ENCODE results near the gene EEF1AKMT2. TPM values are rescaled to one million over a fixed set of nuclear protein-coding genes. Genes with fewer than 3 reads are reported as not detected.

Gene EEF1AKMT2
- total RNA-seq, 2 experiments from 2014 or later = 24.2 to 25.7 TPM

DNA sequence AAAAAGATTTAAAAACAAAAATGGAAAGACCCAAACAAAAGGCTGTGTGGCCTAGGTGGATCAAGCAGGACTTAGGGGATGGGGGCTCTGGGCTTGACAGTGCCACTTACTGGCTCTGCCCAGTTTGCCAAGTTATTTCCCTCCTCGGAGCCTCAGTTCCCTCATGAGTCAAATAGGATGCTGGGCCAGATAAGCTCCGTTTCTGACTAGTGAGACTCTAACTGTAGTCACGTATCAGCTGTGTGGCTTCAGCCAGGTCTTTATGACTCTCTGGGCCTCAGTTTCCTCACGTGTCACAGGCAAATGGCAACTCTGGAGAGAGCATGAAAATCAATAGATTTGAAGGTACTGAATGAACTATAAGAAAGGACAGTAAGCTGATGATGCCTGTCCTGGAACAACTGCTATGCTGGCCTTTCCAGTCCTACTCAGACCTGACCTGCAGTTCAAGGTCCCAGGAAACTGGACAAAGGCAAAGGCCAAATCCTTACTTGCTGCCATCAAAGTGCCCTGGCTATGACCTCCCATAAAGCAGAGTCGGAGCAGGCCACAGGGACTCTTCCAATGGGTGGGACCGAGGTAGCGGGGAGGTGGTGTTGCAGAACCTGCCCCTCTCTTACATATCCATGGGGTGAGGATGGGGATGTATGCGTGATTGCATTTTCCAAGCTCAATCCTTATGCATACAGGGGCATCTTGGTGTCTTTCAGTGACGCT, 74.5 kb downstream of the EEF1AKMT2 start:
- Mint-ChIP-seq H3K4me1 (ENCODE audit: low read depth) (peaks cover 87% of the 10 kb centered on the region), H3K36me3 (ENCODE audit: low read depth) (peaks cover 12% of the 10 kb centered on the region), H3K9me3 (no peaks in the 10 kb centered on the region), H3K4me3 (peak overlapping the region; percentile 52), H3K27me3 (no peaks in the 10 kb centered on the region), H3K27ac (peak overlapping the region; percentile 91)
- DNase-seq = no peak
- POLR2A ChIA-PET = interaction anchor here (0.9 to 8.7 kb wide), 18 partner anchors 8 to 103 kb away, joined by 3 to 68 read pairs (median 10); no protein-coding TSS in a partner anchor
- CTCF ChIA-PET = interaction anchor here (0.8 to 6.8 kb wide), 17 partner anchors 8 to 90 kb away, joined by 3 to 102 read pairs (median 23); partner anchors contain the start of gene ABRAXAS2
- TF ChIP-seq, protein P1, sequence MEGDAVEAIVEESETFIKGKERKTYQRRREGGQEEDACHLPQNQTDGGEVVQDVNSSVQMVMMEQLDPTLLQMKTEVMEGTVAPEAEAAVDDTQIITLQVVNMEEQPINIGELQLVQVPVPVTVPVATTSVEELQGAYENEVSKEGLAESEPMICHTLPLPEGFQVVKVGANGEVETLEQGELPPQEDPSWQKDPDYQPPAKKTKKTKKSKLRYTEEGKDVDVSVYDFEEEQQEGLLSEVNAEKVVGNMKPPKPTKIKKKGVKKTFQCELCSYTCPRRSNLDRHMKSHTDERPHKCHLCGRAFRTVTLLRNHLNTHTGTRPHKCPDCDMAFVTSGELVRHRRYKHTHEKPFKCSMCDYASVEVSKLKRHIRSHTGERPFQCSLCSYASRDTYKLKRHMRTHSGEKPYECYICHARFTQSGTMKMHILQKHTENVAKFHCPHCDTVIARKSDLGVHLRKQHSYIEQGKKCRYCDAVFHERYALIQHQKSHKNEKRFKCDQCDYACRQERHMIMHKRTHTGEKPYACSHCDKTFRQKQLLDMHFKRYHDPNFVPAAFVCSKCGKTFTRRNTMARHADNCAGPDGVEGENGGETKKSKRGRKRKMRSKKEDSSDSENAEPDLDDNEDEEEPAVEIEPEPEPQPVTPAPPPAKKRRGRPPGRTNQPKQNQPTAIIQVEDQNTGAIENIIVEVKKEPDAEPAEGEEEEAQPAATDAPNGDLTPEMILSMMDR (IDR thresholded peaks at IDR 0.05) = no peak
- ATAC-seq = no peak
- intact Hi-C loops (cut with micrococcal nuclease) = no loop called here

DNA sequence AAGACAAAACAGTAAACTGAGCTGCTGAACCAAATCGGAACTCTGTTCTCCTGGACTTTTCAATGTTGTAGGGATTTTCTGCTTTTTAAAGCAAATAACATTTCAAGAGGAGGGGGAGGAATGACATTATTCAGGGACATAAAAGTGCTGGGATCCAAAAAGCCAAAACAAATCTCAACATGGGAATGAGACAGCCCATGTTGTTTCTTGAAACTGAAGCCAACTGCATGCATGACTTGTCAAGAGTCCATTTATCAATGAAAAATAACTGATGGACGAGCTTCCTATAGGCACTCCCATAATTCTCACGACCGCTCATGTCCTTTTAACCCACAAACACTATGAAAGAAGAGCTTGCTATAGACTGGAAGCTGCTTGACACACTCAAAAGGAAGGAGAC, 75.3 kb downstream of the EEF1AKMT2 start:
- CTCF ChIA-PET = interaction anchor here (1.2 to 6.8 kb wide), 9 partner anchors 8 to 45 kb away, joined by 3 to 102 read pairs (median 26); no protein-coding TSS in a partner anchor
- H3K27me3 Mint-ChIP-seq = no peaks in the 10 kb centered on the region
- peak overlapping the region; percentile 91 for H3K27ac Mint-ChIP-seq
- H3K36me3 Mint-ChIP-seq (ENCODE audit: low read depth) = peaks cover 12% of the 10 kb centered on the region
- intact Hi-C loops (cut with micrococcal nuclease) = no loop called here
- peaks cover 80% of the 10 kb centered on the region for H3K4me1 Mint-ChIP-seq (ENCODE audit: low read depth)
- DNase-seq (no peak), ATAC-seq (no peak)
- POLR2A ChIA-PET = interaction anchor here (2.6 to 8.7 kb wide), 7 partner anchors 9 to 27 kb away, joined by 14 to 68 read pairs (median 39); no protein-coding TSS in a partner anchor
- TF ChIP-seq, protein P1 (IDR thresholded peaks at IDR 0.05) = no peak
- no peak overlapping the region for H3K4me3 Mint-ChIP-seq
- no peaks in the 10 kb centered on the region for H3K9me3 Mint-ChIP-seq

DNA sequence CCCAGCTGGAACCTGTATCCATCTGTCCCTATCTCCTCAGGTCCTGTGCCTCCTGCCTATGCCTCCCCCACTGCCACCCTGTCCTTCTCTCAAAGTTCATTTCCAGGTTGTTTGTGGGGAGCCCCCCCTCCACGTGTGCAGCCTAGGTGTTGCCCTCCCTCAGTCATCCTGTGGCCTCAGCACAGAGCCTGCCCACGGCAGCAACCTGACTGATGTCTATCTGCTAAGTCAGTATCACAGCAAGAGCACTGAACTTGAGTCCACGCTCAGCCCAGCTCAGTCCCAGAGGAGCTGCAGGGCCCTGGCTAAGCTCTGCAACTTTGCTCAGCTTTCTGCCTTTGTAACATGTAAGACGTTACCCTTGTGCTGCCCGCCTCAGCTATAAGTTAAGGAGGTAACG, 76.2 kb downstream of the EEF1AKMT2 start:
- TF ChIP-seq, protein P1 (IDR thresholded peaks at IDR 0.05) = no peak
- H3K27ac Mint-ChIP-seq = peak overlapping the region; percentile 91
- intact Hi-C loops (cut with micrococcal nuclease) = no loop called here
- ChIA-PET POLR2A (interaction anchor here (0.6 to 5.4 kb wide), 8 partner anchors 10 to 76 kb away, joined by 3 to 44 read pairs (median 4); no protein-coding TSS in a partner anchor), CTCF (interaction anchor here (1.1 to 6.8 kb wide), 3 partner anchors 18 to 26 kb away, joined by 3 to 102 read pairs (median 91); no protein-coding TSS in a partner anchor)
- no peaks in the 10 kb centered on the region for H3K27me3 Mint-ChIP-seq
- no peak overlapping the region for H3K4me3 Mint-ChIP-seq
- DNase-seq (no peak), ATAC-seq (no peak)
- H3K9me3 Mint-ChIP-seq = no peaks in the 10 kb centered on the region
- peaks cover 11% of the 10 kb centered on the region for H3K36me3 Mint-ChIP-seq (ENCODE audit: low read depth)
- peaks cover 78% of the 10 kb centered on the region for H3K4me1 Mint-ChIP-seq (ENCODE audit: low read depth)

DNA sequence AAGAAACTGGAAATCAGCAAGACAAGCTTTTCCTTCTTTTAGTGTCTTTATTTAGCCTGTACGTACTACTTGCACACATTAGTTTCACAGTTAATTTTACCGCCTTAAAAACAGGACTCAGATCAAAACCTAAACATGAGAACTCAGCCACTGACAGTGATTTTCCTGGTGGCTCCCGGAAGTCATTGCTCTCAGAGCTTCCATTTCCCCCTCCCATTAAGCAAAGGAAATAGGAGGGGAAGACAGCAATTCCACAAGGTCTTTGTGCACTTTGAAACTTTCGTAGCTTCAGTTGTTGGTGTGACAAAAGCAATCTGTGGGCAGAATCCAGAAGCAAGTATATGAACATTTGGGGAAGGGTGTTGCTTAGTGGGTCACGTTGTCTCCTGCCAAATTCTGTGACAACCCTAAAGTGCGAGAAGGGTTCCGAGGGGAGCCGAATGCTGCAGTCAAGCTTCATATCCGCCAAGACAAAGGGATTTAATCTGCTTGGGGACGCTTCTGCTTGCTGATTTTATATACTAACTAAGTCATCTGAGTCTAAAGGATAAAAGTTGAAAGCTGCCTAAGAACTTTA, 77.9 kb downstream of the EEF1AKMT2 start:
- H3K27ac Mint-ChIP-seq = no peak overlapping the region
- H3K36me3 Mint-ChIP-seq (ENCODE audit: low read depth) = peaks cover 11% of the 10 kb centered on the region
- DNase-seq = no peak
- H3K9me3 Mint-ChIP-seq = no peaks in the 10 kb centered on the region
- peaks cover 81% of the 10 kb centered on the region for H3K4me1 Mint-ChIP-seq (ENCODE audit: low read depth)
- CTCF ChIA-PET = interaction anchor here (0.8 to 1.9 kb wide), 5 partner anchors 12 to 28 kb away, joined by 3 to 7 read pairs (median 4); no protein-coding TSS in a partner anchor
- no peaks in the 10 kb centered on the region for H3K27me3 Mint-ChIP-seq
- no peak for ATAC-seq
- no peak overlapping the region for H3K4me3 Mint-ChIP-seq
- POLR2A ChIA-PET = interaction anchor here (1.8 to 3.4 kb wide), 5 partner anchors 8 to 28 kb away, joined by 6 to 14 read pairs (median 11); no protein-coding TSS in a partner anchor
- TF ChIP-seq, protein P1 (IDR thresholded peaks at IDR 0.05) = no peak
- intact Hi-C loops (cut with micrococcal nuclease) = no loop called here

Data from activated CD8-positive, alpha-beta T cell treated with anti-CD3 and anti-CD28 coated beads for 36 hours (primary cell).